GM12801 (cell line): ENCODE data around the gene MS4A6E.

Experiments used
- TF ChIP-seq, protein P1 (sequence below): IDR thresholded peaks from one replicate; pipeline ENCODE4 v1.5.1; 2011; ENCODE audit warnings: control low read depth; ENCODE audit not compliant: insufficient read length; ENCODE audit errors: extremely low read depth

Gene MS4A6E, protein sequence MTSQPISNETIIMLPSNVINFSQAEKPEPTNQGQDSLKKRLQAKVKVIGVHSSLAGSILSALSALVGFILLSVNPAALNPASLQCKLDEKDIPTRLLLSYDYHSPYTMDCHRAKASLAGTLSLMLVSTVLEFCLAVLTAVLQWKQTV

DNA sequence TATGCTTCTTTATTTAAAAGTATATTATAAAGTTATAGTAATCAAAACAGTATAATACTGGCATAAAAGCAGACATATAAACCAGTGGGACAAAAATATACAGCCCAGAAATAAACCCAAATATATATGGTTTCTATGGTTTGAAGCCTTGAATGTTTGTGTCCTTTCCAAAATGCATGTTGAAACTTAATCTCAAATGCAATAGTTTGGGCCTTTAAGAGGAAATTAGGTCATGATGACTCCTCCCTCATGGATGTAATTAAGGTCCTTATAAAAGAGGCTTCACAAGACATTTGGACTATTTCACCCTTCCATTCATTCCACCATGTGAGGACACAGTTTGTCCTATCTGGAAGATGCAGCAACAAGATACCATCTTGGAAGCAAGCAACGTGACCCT is at the start of gene MS4A6E:
Gene MS4A6E (plus strand): TSS at position 301 of the 400 bp plus-strand sequence. CDS start 7,641 bp downstream, outside the sequence.
- TF ChIP-seq, protein P1, sequence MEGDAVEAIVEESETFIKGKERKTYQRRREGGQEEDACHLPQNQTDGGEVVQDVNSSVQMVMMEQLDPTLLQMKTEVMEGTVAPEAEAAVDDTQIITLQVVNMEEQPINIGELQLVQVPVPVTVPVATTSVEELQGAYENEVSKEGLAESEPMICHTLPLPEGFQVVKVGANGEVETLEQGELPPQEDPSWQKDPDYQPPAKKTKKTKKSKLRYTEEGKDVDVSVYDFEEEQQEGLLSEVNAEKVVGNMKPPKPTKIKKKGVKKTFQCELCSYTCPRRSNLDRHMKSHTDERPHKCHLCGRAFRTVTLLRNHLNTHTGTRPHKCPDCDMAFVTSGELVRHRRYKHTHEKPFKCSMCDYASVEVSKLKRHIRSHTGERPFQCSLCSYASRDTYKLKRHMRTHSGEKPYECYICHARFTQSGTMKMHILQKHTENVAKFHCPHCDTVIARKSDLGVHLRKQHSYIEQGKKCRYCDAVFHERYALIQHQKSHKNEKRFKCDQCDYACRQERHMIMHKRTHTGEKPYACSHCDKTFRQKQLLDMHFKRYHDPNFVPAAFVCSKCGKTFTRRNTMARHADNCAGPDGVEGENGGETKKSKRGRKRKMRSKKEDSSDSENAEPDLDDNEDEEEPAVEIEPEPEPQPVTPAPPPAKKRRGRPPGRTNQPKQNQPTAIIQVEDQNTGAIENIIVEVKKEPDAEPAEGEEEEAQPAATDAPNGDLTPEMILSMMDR: no peak

DNA sequence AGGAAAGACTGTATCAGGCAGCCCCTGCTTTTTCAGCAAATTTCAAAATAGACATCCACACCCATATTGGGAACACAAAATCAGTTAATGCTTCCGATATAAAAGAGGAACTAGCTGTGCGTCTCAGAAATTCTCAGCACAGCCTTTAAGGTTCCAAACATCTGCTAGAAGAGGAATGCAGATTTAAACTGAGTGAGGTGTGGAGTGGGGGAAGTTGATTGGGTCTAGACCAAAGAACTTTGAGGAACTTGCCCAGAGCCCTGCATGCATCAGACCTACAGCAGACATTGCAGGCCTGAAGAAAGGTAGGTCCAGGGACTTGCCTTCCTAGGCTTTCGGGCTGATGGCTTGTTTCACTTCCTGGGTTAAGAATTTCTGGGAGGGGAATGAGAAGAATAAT is 46.6 kb upstream of the MS4A6E start, which contains the start of gene MS4A4A:
Gene MS4A4A (plus strand): TSS at position 255 of the 400 bp plus-strand sequence. CDS start 10 bp downstream, at position 265.
- TF ChIP-seq, protein P1: no peak

DNA sequence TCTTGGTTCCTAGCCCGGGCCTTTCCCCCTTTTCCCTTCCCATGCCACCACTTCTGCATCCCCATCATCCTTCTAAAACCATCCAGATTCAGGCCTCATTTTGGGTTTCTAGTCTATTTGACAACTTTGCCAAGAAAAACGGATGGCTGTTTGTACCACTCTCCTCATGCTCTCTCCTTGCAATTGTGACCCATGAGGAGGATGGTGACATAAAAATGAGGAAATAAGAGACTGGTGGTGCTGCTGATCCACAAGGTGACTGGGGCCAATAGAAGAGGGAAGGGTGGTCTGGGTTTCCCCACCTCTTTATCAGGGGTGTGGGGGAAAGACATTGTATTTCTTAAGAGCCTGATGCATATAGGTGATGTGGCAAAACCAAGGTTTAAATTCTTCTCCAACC is 45.6 kb upstream of the MS4A6E start:
- TF ChIP-seq, protein P1: no peak

DNA sequence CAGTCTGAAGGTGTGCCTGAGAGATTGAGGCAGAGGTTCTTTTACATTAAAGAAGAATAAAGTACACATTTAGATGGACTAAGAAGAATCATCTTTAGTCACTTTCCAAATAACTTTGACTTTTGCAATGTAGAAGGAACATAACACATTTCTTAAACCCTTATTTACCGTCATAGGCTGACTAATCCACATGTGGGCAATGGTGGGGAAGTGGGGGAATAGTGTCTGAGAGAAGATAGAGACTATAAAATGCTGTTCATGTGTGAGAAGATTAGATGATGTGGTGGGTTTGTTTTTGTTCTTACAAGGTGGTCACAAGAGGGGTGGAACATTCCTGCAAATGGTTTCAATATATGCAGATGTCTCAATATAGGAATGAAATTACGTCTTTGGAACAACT is 44.8 kb upstream of the MS4A6E start:
- TF ChIP-seq, protein P1: no peak

DNA sequence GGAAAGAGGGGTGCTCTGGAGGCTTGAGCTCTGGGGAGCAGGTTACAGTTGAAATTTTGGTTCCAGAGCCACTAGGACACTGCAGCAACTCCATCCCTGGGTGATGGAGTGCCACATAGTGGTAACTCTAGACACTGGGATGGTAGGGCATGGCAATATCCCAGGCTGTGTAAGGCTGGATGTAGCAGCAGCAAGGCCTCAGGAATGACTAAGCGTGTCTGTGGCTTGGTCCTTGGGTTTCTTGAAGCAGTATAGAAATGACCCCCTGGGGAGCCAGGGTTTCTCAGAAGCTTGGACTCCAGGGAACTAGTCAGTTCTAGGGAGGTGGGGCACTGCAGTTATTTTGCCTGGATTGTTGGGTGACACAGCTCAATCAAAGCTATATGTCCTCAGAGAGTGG is 38.5 kb upstream of the MS4A6E start:
- TF ChIP-seq, protein P1: no peak

DNA sequence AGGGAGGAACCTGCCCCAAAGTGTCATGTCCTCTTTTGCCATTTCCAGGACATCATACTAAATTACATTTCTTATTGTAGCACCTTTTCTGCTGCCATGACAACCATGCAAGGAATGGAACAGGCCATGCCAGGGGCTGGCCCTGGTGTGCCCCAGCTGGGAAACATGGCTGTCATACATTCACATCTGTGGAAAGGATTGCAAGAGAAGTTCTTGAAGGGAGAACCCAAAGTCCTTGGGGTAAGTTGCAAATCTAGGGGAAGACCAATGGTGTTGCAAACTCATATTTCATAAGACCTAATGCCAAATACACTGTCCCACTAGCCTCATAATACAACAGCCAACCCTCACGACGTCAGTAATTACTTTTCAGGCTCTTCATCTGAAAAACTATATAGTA is 34.9 kb upstream of the MS4A6E start:
- TF ChIP-seq, protein P1: no peak

DNA sequence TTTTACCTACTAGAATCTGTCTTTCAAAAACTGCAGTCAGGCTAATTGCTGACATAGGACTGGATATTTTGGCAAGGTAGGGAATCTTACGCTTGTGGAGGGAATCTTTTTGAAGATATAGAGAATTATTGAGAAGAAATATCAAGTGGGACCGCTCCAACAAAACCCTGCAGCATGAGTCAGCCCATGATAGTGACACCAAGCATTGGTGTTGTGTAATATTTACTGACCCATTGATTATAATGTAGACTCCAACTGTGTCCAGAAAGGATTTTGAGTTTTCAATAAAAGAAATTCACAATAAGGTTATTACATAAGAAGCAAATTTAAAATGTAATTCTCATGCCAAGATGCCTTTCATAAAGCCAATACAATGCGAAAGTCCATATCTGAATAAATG is 25.9 kb upstream of the MS4A6E start:
- TF ChIP-seq, protein P1: no peak
